Measurements from ENCODE around the gene AMOTL1. TPM values are rescaled to one million over a fixed set of nuclear protein-coding genes. Genes with fewer than 3 reads are reported as not detected.

AMOTL1 gene
- total and polyA plus RNA-seq, 2 donors from 2014 or later = 6.1 to 52.3 TPM

DNA sequence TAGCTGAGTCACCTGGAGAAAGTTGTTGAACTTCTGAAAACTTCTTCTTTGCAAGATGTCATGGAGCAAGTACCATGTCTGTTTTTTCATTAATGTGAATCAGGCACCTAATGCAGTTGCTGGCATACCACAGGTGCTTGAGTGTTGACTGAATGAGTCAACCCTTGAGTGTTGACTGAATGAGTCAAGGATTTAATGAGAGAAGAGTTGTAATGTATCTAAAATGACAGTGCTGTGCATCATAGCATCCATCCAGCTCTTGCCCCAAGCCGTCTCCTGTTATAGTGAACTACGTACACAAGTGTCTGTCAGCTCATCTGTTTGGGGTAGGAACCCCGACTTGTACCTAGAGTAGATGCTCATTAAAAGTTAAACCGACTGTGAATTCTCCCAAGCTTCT is 112.1 kb downstream of the AMOTL1 start:
- Histone ChIP-seq H3K36me3 (ENCODE audit: control insufficient read depth in 2 of 3, insufficient read depth in 3 of 3, low read length in 3 of 3) (peaks cover 2 to 18% (median 5%) of the 10 kb centered on the region in 3 donors), H3K9me3 (ENCODE audit: control insufficient read depth in 2 of 3, insufficient read depth in 1 of 3, low read length in 3 of 3) (no peaks in the 10 kb centered on the region), H3K4me1 (ENCODE audit: control insufficient read depth in 2 of 3, insufficient read depth in 2 of 3, low read depth in 1 of 3, low read length in 3 of 3) (peaks cover 0 to 6% (median 4%) of the 10 kb centered on the region in 3 donors), H3K27ac (ENCODE audit: low read depth in 2 of 2, low read length in 2 of 2) (no peak overlapping the region), H3K4me3 (ENCODE audit: low read length in 3 of 3) (no peak overlapping the region), H3K9ac (ENCODE audit: low read length in 3 of 3) (no peak overlapping the region), H3K27me3 (ENCODE audit: control insufficient read depth, insufficient read depth, low read length) (no peaks in the 10 kb centered on the region)
- no peak for DNase-seq
- no peak for FAIRE-seq
- intact Hi-C loops (cut with DNase I) = no loop called here
- TF ChIP-seq, protein P1, sequence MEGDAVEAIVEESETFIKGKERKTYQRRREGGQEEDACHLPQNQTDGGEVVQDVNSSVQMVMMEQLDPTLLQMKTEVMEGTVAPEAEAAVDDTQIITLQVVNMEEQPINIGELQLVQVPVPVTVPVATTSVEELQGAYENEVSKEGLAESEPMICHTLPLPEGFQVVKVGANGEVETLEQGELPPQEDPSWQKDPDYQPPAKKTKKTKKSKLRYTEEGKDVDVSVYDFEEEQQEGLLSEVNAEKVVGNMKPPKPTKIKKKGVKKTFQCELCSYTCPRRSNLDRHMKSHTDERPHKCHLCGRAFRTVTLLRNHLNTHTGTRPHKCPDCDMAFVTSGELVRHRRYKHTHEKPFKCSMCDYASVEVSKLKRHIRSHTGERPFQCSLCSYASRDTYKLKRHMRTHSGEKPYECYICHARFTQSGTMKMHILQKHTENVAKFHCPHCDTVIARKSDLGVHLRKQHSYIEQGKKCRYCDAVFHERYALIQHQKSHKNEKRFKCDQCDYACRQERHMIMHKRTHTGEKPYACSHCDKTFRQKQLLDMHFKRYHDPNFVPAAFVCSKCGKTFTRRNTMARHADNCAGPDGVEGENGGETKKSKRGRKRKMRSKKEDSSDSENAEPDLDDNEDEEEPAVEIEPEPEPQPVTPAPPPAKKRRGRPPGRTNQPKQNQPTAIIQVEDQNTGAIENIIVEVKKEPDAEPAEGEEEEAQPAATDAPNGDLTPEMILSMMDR (IDR thresholded peaks at IDR 0.05; ENCODE audit: borderline replicate concordance, extremely low read depth, insufficient read depth) = no peak

DNA sequence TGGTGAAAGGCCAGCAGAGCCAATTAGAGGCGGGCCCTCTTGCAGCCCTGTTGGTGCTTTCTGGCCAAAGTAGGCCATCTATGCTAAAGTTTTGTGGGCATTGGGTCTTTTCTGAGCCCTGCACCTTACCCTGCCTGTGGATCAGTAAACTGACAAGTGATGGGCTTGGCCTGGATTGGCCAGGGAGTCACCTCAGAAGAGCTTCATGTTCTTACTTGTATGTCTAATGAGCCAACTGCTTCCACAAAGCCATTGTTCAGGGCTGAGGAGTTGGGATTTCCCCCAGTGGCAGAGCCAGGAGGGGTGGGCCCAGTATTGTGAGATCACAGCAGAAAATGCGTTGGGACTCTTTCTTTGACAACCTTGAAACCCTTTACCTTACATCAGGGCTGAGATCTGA is 114.8 kb downstream of the AMOTL1 start:
- FAIRE-seq (no peak), DNase-seq (no peak)
- H3K27ac ChIP-seq (ENCODE audit: low read depth in 2 of 2, low read length in 2 of 2) = no peak overlapping the region
- no peaks in the 10 kb centered on the region for H3K9me3 ChIP-seq (ENCODE audit: control insufficient read depth in 2 of 3, insufficient read depth in 1 of 3, low read length in 3 of 3)
- H3K4me1 ChIP-seq (ENCODE audit: control insufficient read depth in 2 of 3, insufficient read depth in 2 of 3, low read depth in 1 of 3, low read length in 3 of 3) = peaks cover 0 to 5% (median 2%) of the 10 kb centered on the region in 3 donors
- H3K4me3 ChIP-seq (ENCODE audit: low read length in 3 of 3) = no peak overlapping the region
- TF ChIP-seq, protein P1 (IDR thresholded peaks at IDR 0.05; ENCODE audit: borderline replicate concordance, extremely low read depth, insufficient read depth) = no peak
- intact Hi-C loops (cut with DNase I) = no loop called here
- H3K27me3 ChIP-seq (ENCODE audit: control insufficient read depth, insufficient read depth, low read length) = no peaks in the 10 kb centered on the region
- H3K36me3 ChIP-seq (ENCODE audit: control insufficient read depth in 2 of 3, insufficient read depth in 3 of 3, low read length in 3 of 3) = peaks cover 0 to 2% (median 0%) of the 10 kb centered on the region in 3 donors
- no peak overlapping the region for H3K9ac ChIP-seq (ENCODE audit: low read length in 3 of 3)

DNA sequence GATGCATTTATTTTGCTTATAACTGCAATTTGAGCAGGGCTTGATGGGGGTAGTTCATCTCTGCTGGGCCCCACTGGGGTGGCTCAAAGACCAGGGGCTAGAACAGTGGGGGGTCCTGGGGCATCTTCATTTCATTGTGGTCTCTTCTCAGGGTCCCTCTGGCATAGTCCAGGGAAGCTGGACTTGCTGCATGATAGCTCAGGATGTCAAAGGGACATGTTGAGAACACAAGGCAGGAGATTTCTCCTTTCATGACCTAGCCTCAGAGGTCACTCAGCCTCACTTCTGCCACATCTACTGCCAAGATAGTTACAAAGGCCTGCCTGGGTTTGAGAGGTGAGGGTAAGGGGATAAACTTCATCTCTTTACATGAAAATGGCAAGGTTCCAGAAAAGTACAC is 115.7 kb downstream of the AMOTL1 start:
- intact Hi-C loops (cut with DNase I) = no loop called here
- DNase-seq (no peak), FAIRE-seq (no peak)
- Histone ChIP-seq H3K9me3 (ENCODE audit: control insufficient read depth in 2 of 3, insufficient read depth in 1 of 3, low read length in 3 of 3) (no peaks in the 10 kb centered on the region), H3K4me3 (ENCODE audit: low read length in 3 of 3) (no peak overlapping the region), H3K36me3 (ENCODE audit: control insufficient read depth in 2 of 3, insufficient read depth in 3 of 3, low read length in 3 of 3) (no peaks in the 10 kb centered on the region), H3K27me3 (ENCODE audit: control insufficient read depth, insufficient read depth, low read length) (no peaks in the 10 kb centered on the region), H3K9ac (ENCODE audit: low read length in 3 of 3) (no peak overlapping the region), H3K27ac (ENCODE audit: low read depth in 2 of 2, low read length in 2 of 2) (no peak overlapping the region), H3K4me1 (ENCODE audit: control insufficient read depth in 2 of 3, insufficient read depth in 2 of 3, low read depth in 1 of 3, low read length in 3 of 3) (peaks cover 0 to 5% (median 2%) of the 10 kb centered on the region in 3 donors)
- TF ChIP-seq, protein P1 (IDR thresholded peaks at IDR 0.05; ENCODE audit: borderline replicate concordance, extremely low read depth, insufficient read depth) = no peak

DNA sequence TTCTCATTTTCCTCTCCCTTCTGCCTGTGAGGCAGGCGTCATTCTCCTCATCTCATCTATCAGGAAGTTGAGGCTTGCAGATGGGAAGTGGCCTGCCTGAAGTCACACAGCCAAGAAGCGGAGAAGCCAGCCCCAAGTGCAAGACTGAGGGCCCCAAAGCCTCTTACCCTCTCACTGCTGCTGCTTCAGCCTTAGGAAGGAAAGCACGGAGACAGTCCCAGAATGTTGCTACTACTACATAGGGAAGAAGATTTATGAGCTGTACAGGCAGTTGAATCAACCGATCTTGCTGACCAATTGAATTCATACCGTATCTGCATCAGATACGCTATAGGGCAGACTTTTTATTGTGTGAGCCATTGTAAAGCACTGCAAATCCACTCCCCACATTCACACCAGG is 116.2 kb downstream of the AMOTL1 start:
- no peaks in the 10 kb centered on the region for H3K36me3 ChIP-seq (ENCODE audit: control insufficient read depth in 2 of 3, insufficient read depth in 3 of 3, low read length in 3 of 3)
- FAIRE-seq (no peak), DNase-seq (no peak)
- H3K4me1 ChIP-seq (ENCODE audit: control insufficient read depth in 2 of 3, insufficient read depth in 2 of 3, low read depth in 1 of 3, low read length in 3 of 3) = peaks cover 0 to 5% (median 2%) of the 10 kb centered on the region in 3 donors
- H3K4me3 ChIP-seq (ENCODE audit: low read length in 3 of 3) = no peak overlapping the region
- no peak overlapping the region for H3K9ac ChIP-seq (ENCODE audit: low read length in 3 of 3)
- no peaks in the 10 kb centered on the region for H3K27me3 ChIP-seq (ENCODE audit: control insufficient read depth, insufficient read depth, low read length)
- intact Hi-C loops (cut with DNase I) = no loop called here
- no peak overlapping the region for H3K27ac ChIP-seq (ENCODE audit: low read depth in 2 of 2, low read length in 2 of 2)
- H3K9me3 ChIP-seq (ENCODE audit: control insufficient read depth in 2 of 3, insufficient read depth in 1 of 3, low read length in 3 of 3) = no peaks in the 10 kb centered on the region
- TF ChIP-seq, protein P1 (IDR thresholded peaks at IDR 0.05; ENCODE audit: borderline replicate concordance, extremely low read depth, insufficient read depth) = no peak
